ENCODE measurements around the gene NCOA1. TPM values are rescaled to one million over a fixed set of nuclear protein-coding genes. Genes with fewer than 3 reads are reported as not detected.
"Not testable (repeated sequence)": the region's sequence is repeated elsewhere in the genome, so short reads cannot be mapped to it uniquely, and the experiment has no call there.

Gene NCOA1
- polyA plus RNA-seq, 3 donors = 7.3 to 30.2 (median 10.2) TPM

- H3K27ac ChIP-seq (ENCODE audit: low read depth in 1 of 2, low read length in 2 of 2) = no peak overlapping the region
- no peaks in the 10 kb centered on the region for H3K79me2 ChIP-seq (ENCODE audit: insufficient read depth, low read length)
- no peak overlapping the region for H3K4me2 ChIP-seq (replicated peaks; ENCODE audit: extremely low read depth, low read length, poor library complexity, severe bottlenecking)
- H3K36me3 ChIP-seq (replicated peaks in 1 of 2; ENCODE audit: control insufficient read depth in 1 of 2, insufficient read depth in 2 of 2, low read length in 2 of 2) = peaks cover 19 to 70% of the 10 kb centered on the region in 2 donors
- no peak overlapping the region for H3K4me3 ChIP-seq (replicated peaks in 1 of 3; ENCODE audit: low read depth in 2 of 3, low read length in 3 of 3)
- no peak overlapping the region for H3K4me3 Mint-ChIP-seq
- no peaks in the 10 kb centered on the region for H3K9me3 ChIP-seq (replicated peaks in 1 of 2; ENCODE audit: control insufficient read depth in 1 of 2, insufficient read depth in 1 of 2, low read length in 2 of 2)
- no peaks in the 10 kb centered on the region for H3K4me1 Mint-ChIP-seq
- intact Hi-C loops (cut with micrococcal nuclease) = no loop called here
- H3K27me3 Mint-ChIP-seq (ENCODE audit: low read depth in 3 of 3) = peaks cover 0 to 1% (median 0%) of the 10 kb centered on the region in 3 donors
- DNase-seq = no peak
- no peaks in the 10 kb centered on the region for H3K4me1 ChIP-seq (ENCODE audit: control insufficient read depth in 1 of 2, insufficient read depth in 2 of 2, low read length in 2 of 2)
- H3K9ac ChIP-seq (ENCODE audit: insufficient read depth, low read length, poor library complexity, severe bottlenecking) = no peak overlapping the region
- no peaks in the 10 kb centered on the region for H3K27me3 ChIP-seq (ENCODE audit: control insufficient read depth in 2 of 2, insufficient read depth in 2 of 2, low read length in 2 of 2)
- H3K9me3 Mint-ChIP-seq = no peaks in the 10 kb centered on the region
- no peak overlapping the region for H2AFZ ChIP-seq (ENCODE audit: insufficient read depth, low read depth, low read length, poor library complexity, severe bottlenecking)
- H3K27ac Mint-ChIP-seq = no peak overlapping the region
- no CpG with 5 or more reads among the region's 4 CpGs for WGBS (ENCODE audit: insufficient coverage)
- peaks cover 36 to 51% of the 10 kb centered on the region in 2 donors for H3K36me3 Mint-ChIP-seq
- no peaks in the 10 kb centered on the region for H4K20me1 ChIP-seq (ENCODE audit: insufficient read depth, low read length)
- no peak for TF ChIP-seq CTCF (IDR thresholded peaks at IDR 0.05)
Measured at GRCh38 chr2:24676493-24676892, 185.4 kb downstream of the NCOA1 start.

- H3K9me3 Mint-ChIP-seq; H3K27me3 ChIP-seq (ENCODE audit: control insufficient read depth in 2 of 2, insufficient read depth in 2 of 2, low read length in 2 of 2); DNase-seq; H3K4me3 Mint-ChIP-seq; H3K9me3 ChIP-seq (replicated peaks in 1 of 2; ENCODE audit: control insufficient read depth in 1 of 2, insufficient read depth in 1 of 2, low read length in 2 of 2); intact Hi-C loops (cut with micrococcal nuclease); H3K9ac ChIP-seq (ENCODE audit: insufficient read depth, low read length, poor library complexity, severe bottlenecking); H3K27ac ChIP-seq (ENCODE audit: low read depth in 1 of 2, low read length in 2 of 2); H3K4me2 ChIP-seq (replicated peaks; ENCODE audit: extremely low read depth, low read length, poor library complexity, severe bottlenecking); H4K20me1 ChIP-seq (ENCODE audit: insufficient read depth, low read length); H3K4me1 Mint-ChIP-seq; H3K27ac Mint-ChIP-seq; H3K4me1 ChIP-seq (ENCODE audit: control insufficient read depth in 1 of 2, insufficient read depth in 2 of 2, low read length in 2 of 2); H3K79me2 ChIP-seq (ENCODE audit: insufficient read depth, low read length); H3K4me3 ChIP-seq (replicated peaks in 1 of 3; ENCODE audit: low read depth in 2 of 3, low read length in 3 of 3); H3K27me3 Mint-ChIP-seq (ENCODE audit: low read depth in 3 of 3); H2AFZ ChIP-seq (ENCODE audit: insufficient read depth, low read depth, low read length, poor library complexity, severe bottlenecking): not testable (repeated sequence)
- peaks cover 22 to 72% of the 10 kb centered on the region in 2 donors for H3K36me3 ChIP-seq (replicated peaks in 1 of 2; ENCODE audit: control insufficient read depth in 1 of 2, insufficient read depth in 2 of 2, low read length in 2 of 2)
- H3K36me3 Mint-ChIP-seq = peaks cover 40 to 58% of the 10 kb centered on the region in 2 donors
Measured at GRCh38 chr2:24678066-24678465, 187.0 kb downstream of the NCOA1 start.

Data from CD14-positive monocyte (primary cell).